HT1080 (cell line): ENCODE measurements around the gene OR2A5. TPM values are rescaled to one million over a fixed set of nuclear protein-coding genes. Genes with fewer than 3 reads are reported as not detected.
"Not testable (repeated sequence)": the region's sequence is repeated elsewhere in the genome, so short reads cannot be mapped to it uniquely, and the experiment has no call there.

Experiments used
- DNase-seq: peaks from one replicate; pipeline ENCODE4 v3.0.0-alpha.2; 2015; ENCODE audit warnings: low read depth
- total RNA-seq: library from RNA; depleted of rRNA; stranded (reverse); fragments of >200 nt; shearing (Covaris generic); gene quantifications from 2 replicates; pipeline ENCODE4 v1.2.3, GENCODE V29; 2014

Gene OR2A5
- total RNA-seq, 1 experiment from 2014 or later, result not detected

GRCh38 chr7:144032985-144033709 lies 15.6 kb upstream of the OR2A5 start:
- DNase-seq, result no peak

GRCh38 chr7:144035385-144035784 lies 13.4 kb upstream of the OR2A5 start:
- no peak for DNase-seq

- peak; percentile 41 for DNase-seq
Observed at GRCh38 chr7:144036302-144036885, 12.4 kb upstream of the OR2A5 start.

GRCh38 chr7:144037414-144038035 lies 11.2 kb upstream of the OR2A5 start:
- DNase-seq, result no peak

- DNase-seq, result no peak
Observed at GRCh38 chr7:144038887-144039286, 9.9 kb upstream of the OR2A5 start.

GRCh38 chr7:144049491-144049890 lies 743 bp downstream of the OR2A5 start:
- no peak for DNase-seq

GRCh38 chr7:144050093-144050492 lies 1.3 kb downstream of the OR2A5 start:
- peak; percentile 17 for DNase-seq

- not testable (repeated sequence) for DNase-seq
Observed at GRCh38 chr7:144050884-144051283, 2.1 kb downstream of the OR2A5 start.

GRCh38 chr7:144057954-144058353 lies 9.2 kb downstream of the OR2A5 start:
- peak; percentile 71 for DNase-seq

GRCh38 chr7:144063710-144064109 lies 15.0 kb downstream of the OR2A5 start:
- DNase-seq, result no peak

GRCh38 chr7:144069511-144069910 lies 20.8 kb downstream of the OR2A5 start, which contains the start of gene OR2A25:
TSS of gene OR2A25 (plus strand) at chr7:144069811. CDS start at chr7:144074220, 4,409 bp downstream.
- no peak for DNase-seq

GRCh38 chr7:144069953-144070352 lies 21.2 kb downstream of the OR2A5 start:
- DNase-seq, result no peak

- DNase-seq, result no peak
Observed at GRCh38 chr7:144074374-144074773, 25.6 kb downstream of the OR2A5 start.

GRCh38 chr7:144085978-144086377 lies 37.2 kb downstream of the OR2A5 start, which contains the start of gene OR2A12:
TSS of gene OR2A12 (plus strand) at chr7:144086278. CDS start at chr7:144095108, 8,830 bp downstream.
- DNase-seq, result no peak

GRCh38 chr7:144086730-144087129 lies 38.0 kb downstream of the OR2A5 start:
- DNase-seq, result no peak

- DNase-seq, result no peak
Observed at GRCh38 chr7:144087230-144087629, 38.5 kb downstream of the OR2A5 start.

GRCh38 chr7:144090667-144091066 lies 41.9 kb downstream of the OR2A5 start:
- no peak for DNase-seq

- DNase-seq, result no peak
Observed at GRCh38 chr7:144098776-144099175, 50.0 kb downstream of the OR2A5 start.

- DNase-seq, result no peak
Observed at GRCh38 chr7:144100607-144101006, 51.9 kb downstream of the OR2A5 start.

- no peak for DNase-seq
Observed at GRCh38 chr7:144102041-144102440, 53.3 kb downstream of the OR2A5 start.

GRCh38 chr7:144105211-144105610 lies 56.5 kb downstream of the OR2A5 start:
- no peak for DNase-seq
